UCSD-AML1 (cell line): ENCODE results near the gene STXBP5.
"Not testable (repeated sequence)": the region's sequence is repeated elsewhere in the genome, so short reads cannot be mapped to it uniquely, and the experiment has no call there.

Source experiments
- DNase-seq: peaks from one replicate; lab custom pipeline; 2025; ENCODE audit not compliant: unreplicated experiment; lab: John Stamatoyannopoulos, UW

Gene STXBP5

DNA sequence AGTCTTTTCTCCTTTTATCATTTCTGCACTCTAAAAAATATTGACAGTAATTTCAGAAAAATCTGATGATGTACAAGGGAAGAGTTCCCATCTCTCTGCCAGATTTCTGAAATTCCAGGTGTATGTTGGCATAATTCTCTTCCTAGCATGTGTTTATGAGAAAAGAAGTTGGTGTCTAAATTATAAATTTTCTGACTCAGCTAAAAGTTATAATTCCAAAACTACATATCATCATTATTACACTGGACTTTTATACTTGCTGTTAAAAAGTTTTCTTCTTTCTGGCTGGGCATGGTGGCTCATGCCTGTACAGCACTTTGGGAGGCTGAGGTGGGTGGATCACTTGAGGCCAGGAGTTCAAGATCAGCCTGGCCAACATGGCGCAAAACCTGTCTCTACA lies 168.6 kb downstream of the STXBP5 start:
- DNase-seq, result no peak

DNA sequence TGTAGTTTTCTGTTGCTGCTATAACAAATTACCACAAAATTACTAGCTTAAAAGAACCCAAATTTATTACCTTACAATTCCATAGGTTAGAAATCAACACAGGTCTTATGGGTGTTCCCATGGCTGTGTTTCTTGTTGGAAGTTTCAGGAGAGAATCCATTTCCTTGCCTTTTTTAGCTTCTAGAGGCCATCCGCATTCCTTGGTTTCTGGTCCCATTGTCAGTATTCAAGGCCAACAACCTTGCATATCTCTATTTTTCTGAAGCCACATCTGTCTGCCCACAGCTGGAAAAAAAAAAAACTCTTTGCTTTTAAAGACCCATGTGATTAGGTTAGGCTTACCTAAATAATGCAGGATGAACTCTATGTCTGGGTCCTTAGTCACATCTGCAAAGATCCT lies 174.6 kb downstream of the STXBP5 start:
- DNase-seq, result no peak

DNA sequence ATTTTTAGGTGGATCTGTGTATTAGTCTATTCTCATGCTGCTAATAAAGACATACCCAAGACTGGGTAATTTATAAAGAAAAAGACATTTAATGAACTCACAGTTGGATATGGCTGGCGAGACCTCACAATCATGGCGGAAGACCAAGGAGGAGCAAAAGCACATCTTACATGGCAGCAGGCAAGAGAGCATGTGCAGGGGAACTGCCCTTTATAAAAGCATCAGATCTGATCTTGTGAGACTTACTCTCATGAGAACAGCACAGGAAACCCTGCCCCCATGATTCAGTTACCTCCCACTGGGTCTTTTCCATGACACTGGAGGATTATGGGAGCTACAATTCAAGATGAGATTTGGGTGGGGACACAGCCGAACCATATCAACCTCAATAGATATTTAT lies 176.6 kb downstream of the STXBP5 start:
- not testable (repeated sequence) for DNase-seq

DNA sequence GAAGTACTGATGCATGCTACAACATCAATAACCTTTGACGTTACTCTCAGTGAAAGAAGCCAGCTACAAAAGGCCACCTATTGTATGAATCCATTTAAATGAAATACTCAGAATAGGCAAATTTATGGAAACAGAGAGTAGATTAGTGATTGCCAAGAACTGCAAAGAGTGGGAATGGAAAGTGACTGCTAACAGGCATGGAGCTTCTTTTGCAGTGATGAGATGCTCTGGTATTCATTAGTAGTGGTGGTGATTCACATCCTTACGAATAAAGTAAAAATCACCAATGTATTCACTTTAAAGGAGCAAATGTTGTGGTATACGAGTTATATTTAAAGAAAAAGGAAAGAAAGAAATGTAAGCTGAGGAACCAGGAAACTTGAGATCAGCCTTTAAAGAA lies 177.5 kb downstream of the STXBP5 start:
- DNase-seq, result no peak

DNA sequence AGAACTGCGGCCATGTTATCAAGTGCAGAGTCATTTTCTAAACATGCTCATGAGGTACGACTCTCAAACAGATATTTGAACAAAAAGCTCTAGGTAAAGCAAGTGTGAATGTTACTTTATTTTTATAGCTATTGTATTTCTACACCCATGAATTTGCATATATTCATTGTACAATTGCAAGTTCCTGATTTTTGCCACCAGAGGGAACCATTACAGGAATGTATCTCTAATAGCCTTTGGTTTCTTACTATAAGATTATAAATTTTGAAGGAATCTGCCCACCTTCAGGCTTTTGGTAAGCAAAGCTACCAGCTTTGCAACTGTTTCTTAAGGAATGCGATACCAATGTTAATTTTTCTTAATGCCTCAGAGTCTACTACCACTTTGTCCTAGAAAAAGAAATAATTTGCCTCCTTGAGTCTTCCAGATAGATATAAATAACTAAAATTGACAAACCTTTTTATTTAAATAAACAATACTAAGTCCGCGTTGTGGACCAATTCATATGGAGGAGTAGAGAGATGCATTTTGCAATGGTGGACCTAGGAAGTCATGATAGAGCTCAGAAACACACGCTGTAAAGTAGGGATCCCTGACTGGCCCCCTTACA lies 178.8 kb downstream of the STXBP5 start:
- no peak for DNase-seq

DNA sequence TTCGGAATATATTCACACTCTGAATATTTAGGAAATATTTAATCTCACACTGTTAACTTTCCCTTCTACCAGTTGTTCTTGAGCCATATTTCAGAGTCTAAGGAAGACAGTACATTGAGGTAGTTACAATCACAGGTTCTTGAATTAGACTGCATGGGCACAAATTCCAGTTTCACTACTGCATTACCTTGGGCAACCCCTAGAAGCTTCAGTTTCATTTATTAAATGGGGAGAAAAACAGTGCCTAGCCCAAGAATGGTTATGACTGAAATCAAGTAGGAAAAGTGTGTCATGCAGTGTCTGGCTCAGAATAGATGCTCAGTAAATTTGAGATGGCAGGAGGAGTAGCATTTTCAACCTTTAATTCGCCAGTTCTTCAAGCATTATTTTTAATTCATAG lies 179.8 kb downstream of the STXBP5 start:
- no peak for DNase-seq

DNA sequence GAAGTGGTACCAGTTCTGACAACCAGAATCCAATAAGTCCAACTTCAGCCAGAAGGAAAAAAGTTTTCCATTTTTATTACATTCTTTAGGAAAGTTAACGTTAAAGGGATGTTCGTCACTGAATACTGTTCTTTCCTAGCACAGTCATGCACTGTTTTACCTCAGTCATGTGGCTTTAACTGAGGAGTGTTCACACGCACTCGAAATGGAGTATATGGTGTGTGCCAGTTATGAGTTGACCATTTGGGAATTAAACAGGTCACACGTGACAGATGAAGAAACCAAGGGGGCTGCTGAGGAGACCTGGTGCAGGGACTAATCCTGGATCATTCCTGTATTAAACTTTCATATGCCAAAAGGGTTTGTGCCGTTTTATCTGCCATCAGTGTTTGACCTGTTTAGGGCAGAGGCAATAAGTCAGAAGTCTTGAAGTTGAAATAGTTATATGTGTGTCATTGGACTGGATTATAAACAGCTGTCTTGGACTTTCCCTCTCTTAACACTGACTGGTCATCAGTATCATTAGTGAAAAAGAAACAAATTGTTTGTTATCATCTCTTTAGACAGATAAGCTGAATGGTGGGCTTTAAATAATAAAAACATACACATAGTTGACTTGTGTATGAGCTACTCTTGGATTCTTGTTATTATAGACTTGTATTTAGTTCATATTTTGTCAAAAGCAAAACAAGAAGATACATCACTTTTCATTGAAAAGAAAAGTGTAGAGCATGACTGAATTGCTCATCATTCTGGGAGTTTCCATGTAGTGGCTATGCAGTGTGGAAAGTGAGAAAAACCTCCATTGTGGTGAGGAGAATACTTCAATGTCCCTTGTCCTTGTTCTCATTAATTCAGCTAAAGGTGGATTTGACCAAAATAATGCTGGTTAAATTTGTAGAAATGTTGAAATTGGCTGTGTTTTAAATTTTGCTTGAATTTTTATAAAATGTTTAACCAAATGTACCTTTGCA lies 180.8 kb downstream of the STXBP5 start:
- no peak for DNase-seq

DNA sequence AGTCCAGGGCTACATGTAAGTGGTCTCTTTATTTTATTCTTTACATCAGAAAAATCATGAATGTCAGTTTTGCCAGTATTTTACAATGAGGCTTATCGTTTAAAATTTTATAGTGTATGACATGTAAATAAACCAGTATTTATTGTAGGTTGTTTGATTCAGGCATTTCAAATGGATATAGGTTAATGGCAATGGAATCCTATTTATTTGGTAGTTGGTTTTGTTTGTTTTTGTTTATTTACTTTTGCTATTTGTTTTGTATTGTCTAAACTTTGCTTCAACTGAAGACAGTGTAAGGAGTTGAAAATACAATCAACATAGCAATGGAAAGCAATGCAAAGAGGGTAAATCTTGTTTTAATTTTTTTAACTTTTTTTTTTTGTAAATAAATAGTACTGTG lies 185.2 kb downstream of the STXBP5 start:
- DNase-seq, result no peak

DNA sequence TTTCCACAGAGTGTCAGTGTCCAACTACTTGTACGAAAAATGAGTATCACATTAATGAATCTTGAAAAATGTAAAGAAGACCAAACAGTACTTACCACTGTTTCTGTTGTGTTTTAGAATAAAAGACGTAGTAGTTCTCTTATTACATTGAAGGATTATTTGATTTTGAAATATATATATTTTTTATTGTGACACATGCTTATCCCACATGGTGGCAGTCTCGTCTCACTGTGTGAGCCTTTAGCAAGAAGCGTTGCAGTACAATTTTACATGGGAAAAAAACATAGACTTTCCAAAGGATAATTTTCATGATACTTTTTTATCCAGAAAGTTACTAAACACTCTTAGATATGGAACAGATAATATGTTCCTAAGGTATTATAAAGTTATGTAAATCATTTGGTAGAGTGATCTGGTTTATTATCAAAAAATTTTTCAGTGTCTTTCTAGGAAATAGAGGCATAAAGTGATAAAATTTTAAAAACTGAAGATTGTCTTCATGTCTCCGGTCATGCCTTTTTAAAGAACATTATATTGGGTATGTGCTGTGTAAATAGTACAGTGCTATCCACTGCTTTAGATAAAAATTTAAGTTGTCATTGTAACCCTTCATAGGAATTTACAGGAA lies 186.8 kb downstream of the STXBP5 start:
- DNase-seq, result no peak

DNA sequence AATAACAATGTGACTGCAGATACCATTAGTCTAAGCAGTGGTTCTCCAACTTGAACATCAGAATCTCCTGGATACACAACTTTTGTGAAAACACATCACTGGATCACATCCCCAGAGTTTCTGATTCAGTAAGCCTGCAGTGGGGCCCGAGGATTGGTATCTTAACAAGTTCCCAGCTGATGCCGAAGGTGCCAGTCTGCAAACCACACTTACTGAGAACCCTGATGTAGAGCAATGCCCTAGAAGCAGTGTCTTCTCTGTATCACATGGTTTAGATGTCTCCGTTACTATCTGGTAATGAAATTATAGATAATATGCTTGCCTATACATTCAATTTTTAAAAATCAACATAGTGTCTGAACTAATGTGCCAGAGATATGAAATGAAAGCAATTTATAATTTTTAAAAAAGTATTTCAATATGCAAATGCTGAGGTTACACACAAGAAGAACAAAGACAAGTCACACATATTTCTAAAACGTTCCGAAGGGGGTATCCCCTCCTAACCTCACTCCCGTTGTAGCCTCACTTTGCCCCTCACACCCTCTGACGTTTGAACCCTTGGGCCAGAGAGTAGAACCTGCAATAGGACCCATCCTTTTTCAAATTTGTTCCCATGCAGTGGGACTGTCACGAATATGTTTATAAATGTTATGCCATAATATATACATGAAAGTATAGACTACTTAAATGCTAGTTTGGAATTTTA lies 188.9 kb downstream of the STXBP5 start:
- DNase-seq, result no peak

DNA sequence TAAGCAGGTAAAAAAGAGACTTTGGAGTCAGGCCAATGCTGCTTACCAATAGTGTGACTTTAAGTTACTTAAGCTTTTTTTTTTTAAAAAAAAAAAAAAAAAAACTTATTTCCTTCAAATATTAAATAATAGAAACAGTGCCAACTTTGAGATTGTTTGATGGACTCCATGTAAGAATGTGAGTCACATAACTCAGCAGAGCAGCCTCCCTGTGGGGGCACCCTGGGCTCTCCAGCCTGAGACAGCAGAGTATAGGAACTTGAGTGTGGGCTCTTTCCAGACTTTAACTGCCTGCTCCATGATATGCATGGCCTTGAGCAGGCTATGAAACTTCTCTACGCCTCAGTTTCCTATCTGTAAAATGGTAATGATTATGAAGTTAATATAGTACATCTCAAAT lies 190.9 kb downstream of the STXBP5 start:
- DNase-seq, result no peak

DNA sequence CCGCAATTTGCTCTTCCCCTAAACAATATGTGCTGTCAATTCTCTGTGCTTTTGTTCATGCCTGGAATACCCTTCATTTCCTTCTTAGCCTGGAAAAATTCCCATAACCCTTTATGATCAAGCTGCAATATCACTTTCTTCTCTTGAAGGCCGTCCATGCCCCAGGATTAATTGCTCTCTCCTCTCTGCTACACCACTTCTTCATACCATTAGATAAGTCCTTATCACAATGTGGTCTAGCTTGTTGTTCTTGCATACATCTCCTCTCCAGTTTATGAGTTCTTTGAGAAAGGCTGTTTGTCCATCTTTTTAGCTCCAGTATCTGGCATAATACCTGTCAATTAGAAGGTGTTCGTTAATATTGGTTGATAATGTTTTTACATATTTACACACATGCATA lies 193.1 kb downstream of the STXBP5 start:
- no peak for DNase-seq

DNA sequence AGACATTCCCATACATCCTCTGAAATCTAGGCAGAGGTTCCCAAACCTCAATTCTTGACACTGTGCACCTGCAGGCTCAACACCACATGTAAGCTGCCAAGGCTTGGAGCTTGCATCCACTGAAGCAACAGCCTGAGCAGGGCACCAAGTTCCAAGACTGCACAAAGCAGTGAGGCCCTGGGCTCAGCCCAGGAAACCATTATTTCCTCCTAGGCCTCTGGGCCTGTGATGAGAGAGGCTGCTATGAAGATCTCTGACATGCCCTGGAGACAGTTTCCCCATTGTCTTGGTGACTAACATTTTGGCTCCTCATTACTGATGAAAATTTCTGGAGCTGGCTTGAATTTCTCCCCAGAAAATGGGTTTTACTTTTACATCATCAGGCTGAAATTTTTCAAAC lies 196.8 kb downstream of the STXBP5 start:
- no peak for DNase-seq

DNA sequence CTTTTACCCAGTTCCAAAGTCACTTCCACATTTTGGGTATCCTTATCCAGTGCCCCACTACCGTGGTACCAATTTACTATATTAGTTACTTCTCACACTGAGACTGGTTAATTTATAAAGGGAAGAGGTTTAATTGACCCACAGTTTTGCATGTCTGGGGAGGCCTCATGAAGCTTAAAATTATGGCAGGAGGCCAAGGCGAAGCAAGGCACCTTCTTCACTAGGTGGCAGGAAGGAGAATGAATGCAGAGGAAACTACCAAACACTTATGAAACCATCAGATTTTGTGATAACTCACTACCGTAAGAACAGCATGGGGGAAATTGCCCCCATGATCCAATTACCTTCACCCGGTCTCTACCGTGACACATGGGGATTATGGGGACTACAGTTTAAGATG lies 197.6 kb downstream of the STXBP5 start:
- DNase-seq, result no peak

DNA sequence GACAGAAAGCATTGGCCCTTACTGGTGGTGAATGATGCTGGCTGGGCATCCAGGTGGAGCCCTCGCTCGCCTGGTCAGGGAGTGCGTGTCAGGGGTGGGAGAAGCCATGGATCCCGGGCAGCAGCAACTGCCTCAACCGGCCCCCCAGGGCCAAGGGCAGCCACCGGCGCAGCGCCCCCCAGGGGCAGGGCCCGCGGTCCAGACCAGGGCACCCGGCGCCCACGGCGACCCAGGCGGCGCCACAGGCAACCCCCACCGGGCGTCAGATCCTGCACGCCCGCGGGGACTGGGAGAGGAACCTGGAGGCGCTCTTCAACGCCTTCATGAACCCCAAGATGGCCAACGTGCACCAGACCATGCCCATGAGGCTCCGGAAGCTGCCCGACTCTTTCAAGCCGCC lies 202.6 kb downstream of the STXBP5 start:
- no peak for DNase-seq

DNA sequence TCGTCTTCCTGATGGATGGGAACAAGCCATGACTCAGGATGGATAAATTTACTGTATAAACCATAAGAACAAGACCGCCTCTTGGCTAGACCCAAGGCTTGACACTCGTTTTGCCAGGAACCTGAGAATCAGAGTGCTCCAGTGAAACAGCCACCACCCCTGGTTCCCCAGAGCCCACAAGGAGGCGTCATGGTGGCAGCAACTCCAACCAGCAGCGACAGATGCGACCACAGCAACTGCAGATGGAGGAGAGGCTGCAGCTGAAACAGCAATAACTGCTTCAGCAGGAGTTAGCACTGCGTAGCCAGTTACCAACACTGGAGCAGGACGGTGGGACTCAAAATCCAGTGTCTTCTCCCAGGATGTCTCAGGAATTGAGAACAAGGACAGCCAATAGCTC lies 203.4 kb downstream of the STXBP5 start:
- DNase-seq, result no peak

DNA sequence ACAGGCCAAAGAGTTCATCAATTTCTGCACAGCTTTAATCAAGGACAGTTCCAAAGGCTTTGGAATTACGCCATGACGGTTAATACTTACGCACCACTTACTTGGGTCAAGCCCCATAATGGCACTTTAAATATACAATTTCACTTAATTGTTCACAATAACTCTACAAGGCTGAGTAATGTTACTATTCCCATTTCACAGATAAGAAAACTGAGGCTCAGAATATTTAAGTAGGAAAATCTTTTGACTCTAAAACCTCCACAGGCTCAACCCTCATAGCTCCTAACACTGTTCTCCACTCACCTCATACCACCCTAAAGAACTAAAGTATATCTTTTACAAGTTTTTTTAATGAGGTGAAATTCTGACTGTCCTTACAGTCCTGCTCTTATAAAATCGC lies 212.4 kb downstream of the STXBP5 start:
- DNase-seq, result no peak

DNA sequence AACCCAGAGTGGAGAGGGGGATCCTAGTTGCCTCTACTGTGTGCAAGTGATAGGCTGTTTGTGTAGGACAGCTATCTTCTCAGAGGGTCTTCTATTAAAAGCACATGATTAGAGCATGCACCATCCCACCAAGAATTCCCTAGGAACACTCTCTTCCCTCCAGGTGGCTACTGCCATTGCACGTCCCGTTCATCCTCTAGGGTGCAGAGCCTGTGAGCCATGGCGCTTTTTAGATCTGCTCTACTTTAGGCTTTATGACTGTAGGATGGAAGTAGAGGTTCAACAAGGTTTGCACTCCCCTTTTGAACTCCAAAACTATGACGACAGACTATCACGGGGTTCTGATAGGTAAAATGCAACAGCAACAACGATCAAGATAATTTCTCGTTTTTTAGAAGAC lies 213.7 kb downstream of the STXBP5 start:
- no peak for DNase-seq

DNA sequence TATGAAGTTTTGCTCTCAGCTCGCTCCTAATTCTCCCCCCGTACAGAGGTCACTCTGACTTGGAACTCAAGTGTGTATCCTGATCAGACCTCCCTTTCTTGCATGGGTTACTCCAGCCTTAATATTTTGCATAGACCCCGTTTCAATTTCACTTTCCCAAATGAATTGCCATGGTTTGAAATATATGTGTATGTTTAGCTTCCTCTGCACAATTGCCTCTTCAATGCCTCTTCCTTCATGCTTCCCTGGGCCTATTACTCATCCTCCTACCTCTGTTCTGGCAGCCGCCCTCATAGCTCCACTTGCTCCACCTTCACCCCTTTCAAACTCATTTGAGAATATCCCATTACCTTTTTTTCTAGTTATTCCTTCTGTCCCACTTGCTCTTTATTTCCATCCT lies 214.3 kb downstream of the STXBP5 start:
- no peak for DNase-seq

DNA sequence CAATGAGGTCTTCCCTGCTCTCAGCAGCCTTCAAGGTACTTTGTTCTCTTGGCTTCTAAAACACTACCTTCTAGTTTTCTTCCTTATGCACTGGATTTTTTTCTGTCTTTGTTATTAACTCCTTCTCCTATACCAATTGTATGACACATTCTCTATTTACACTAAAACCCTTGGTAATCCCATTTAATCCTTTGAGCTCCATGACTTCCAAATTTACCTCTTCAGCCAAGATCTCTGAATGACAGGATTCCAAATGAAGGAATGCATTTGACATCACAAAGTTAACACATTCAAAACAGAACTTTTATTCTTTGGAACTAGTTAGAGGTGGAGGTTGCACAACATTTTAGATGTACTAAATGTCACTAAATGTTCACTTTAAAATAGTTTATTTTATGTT lies 217.7 kb downstream of the STXBP5 start:
- no peak for DNase-seq

DNA sequence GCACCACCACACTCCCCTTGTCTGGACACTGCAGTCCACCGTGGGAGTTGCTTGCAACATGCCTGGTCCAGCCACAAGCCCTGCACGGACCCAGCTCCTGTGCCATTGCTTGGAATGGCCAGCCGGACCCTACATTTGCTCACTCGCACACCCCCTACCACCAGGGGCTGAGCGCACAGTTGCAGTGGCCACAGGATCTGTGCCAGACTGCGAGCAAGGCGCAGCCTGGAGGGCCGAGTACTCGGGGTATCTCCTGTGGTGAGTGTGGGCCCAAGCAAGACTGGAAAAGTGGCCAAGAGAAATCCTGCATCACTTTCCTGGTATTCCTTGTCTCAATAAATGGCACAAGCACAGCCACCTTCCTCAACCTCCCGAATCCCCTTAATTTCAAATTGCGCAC lies 218.9 kb downstream of the STXBP5 start:
- no peak for DNase-seq

DNA sequence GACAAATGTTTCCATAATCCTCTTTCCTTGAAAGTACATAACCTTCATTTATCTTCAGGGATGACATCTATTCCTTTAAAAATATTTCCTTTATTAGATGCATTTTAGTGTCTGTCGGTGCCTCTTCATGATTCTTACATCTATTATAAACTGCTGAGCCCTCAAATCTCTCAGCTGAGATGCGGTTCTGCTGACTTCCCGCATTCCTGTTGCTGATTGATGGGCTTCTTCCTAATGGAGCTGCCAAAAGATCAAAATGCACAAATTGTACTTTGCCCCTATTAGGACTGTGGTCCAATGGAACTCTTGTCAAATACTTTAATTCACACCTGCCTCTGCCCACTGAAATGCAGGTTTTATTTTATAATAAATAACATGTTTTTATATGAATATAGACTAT lies 225.6 kb downstream of the STXBP5 start:
- DNase-seq, result no peak
